ENCODE measurements around the gene ING2. TPM values are rescaled to one million over a fixed set of nuclear protein-coding genes. Genes with fewer than 3 reads are reported as not detected.

The ING2 gene
- total RNA-seq, 4 donors from 2014 or later: 15.4 to 16.9 TPM; not detected in 2

- 54 to 62% methylated on average over 6 of the region's 6 CpGs for WGBS, 2 donors (ENCODE audit: low coverage in 1 of 2)
These were observed 3.3 kb downstream of the ING2 start for GRCh38 chr4:183507925-183508696.

GRCh38 chr4:183508697-183509335 lies 4.0 kb downstream of the ING2 start:
- no peaks in the 10 kb centered on the region for H3K9me3 ChIP-seq
- peaks cover 5 to 23% (median 11%) of the 10 kb centered on the region in 4 donors for H3K4me1 ChIP-seq
- intact Hi-C loops (cut with DNase I; ENCODE audit: low total_unique reads): no loop called here
- in situ Hi-C loops (cut with MboI; ENCODE audit: low pct_ligation_motif_present in 1 of 4, low pct_unique_long_range_greater_than_20kb in 1 of 4, low sequenced_read_pairs in 3 of 4): loop anchor here in 1 of 4 donors (10.0 kb wide), 1 partner anchor 146 kb away; the partner anchor contains the start of genes RWDD4 and TRAPPC11
- DNase-seq: no peak
- no peak overlapping the region for H3K4me3 ChIP-seq
- no peak overlapping the region for H3K27ac ChIP-seq
- TF ChIP-seq CTCF (IDR thresholded peaks at IDR 0.05): no peak
- no peak for TF ChIP-seq POLR2AphosphoS5 (IDR thresholded peaks at IDR 0.05)
- no peak for TF ChIP-seq POLR2A (IDR thresholded peaks at IDR 0.05)
- TF ChIP-seq EP300 (IDR thresholded peaks at IDR 0.05; ENCODE audit: low read depth): no peak
- WGBS, 2 donors (ENCODE audit: low coverage in 1 of 2): 83 to 85% methylated on average over 5 to 6 of the region's 6 CpGs
- H3K27me3 ChIP-seq: no peaks in the 10 kb centered on the region
- peaks cover 0 to 19% (median 0%) of the 10 kb centered on the region in 4 donors for H3K36me3 ChIP-seq

More at GRCh38 chr4:183507925-183508696, 3.3 kb downstream of the ING2 start:
- intact Hi-C loops (cut with DNase I; ENCODE audit: low total_unique reads) (no loop called here), in situ Hi-C loops (cut with MboI; ENCODE audit: low pct_ligation_motif_present in 1 of 4, low pct_unique_long_range_greater_than_20kb in 1 of 4, low sequenced_read_pairs in 3 of 4) (loop anchor here in 1 of 4 donors (10.0 kb wide), 1 partner anchor 147 kb away; the partner anchor contains the start of genes RWDD4 and TRAPPC11)
- TF ChIP-seq POLR2AphosphoS5 (IDR thresholded peaks at IDR 0.05) (no peak), POLR2A (IDR thresholded peaks at IDR 0.05) (no peak), CTCF (IDR thresholded peaks at IDR 0.05) (no peak), EP300 (IDR thresholded peaks at IDR 0.05; ENCODE audit: low read depth) (no peak)
- peak overlapping the region in 2 of 4 donors; percentile 93 to 97 for H3K27ac ChIP-seq
- DNase-seq: no peak
- no peak overlapping the region for H3K4me3 ChIP-seq
- no peaks in the 10 kb centered on the region for H3K27me3 ChIP-seq
- peaks cover 0 to 19% (median 0%) of the 10 kb centered on the region in 4 donors for H3K36me3 ChIP-seq
- H3K9me3 ChIP-seq: no peaks in the 10 kb centered on the region
- peaks cover 11 to 28% (median 16%) of the 10 kb centered on the region in 4 donors for H3K4me1 ChIP-seq

GRCh38 chr4:183515411-183515810 lies 10.6 kb downstream of the ING2 start:
- no peaks in the 10 kb centered on the region for H3K9me3 ChIP-seq
- peaks cover 0 to 17% (median 0%) of the 10 kb centered on the region in 4 donors for H3K36me3 ChIP-seq
- TF ChIP-seq POLR2AphosphoS5 (IDR thresholded peaks at IDR 0.05) (no peak), POLR2A (IDR thresholded peaks at IDR 0.05) (no peak)
- DNase-seq: no peak
- WGBS, 2 donors (ENCODE audit: low coverage in 1 of 2): 88 to 89% methylated on average over 4 to 6 of the region's 6 CpGs
- no peaks in the 10 kb centered on the region for H3K27me3 ChIP-seq
- in situ Hi-C loops (cut with MboI; ENCODE audit: low pct_ligation_motif_present in 1 of 4, low pct_unique_long_range_greater_than_20kb in 1 of 4, low sequenced_read_pairs in 3 of 4) (no loop called here), intact Hi-C loops (cut with DNase I; ENCODE audit: low total_unique reads) (no loop called here)
- no peak overlapping the region for H3K4me3 ChIP-seq
- no peak overlapping the region for H3K27ac ChIP-seq
- no peaks in the 10 kb centered on the region for H3K4me1 ChIP-seq

- no peak overlapping the region for H3K27ac ChIP-seq
- DNase-seq: no peak
- TF ChIP-seq POLR2A (IDR thresholded peaks at IDR 0.05): no peak
- no peak for TF ChIP-seq POLR2AphosphoS5 (IDR thresholded peaks at IDR 0.05)
- TF ChIP-seq EP300 (IDR thresholded peaks at IDR 0.05; ENCODE audit: low read depth): no peak
- TF ChIP-seq CTCF (IDR thresholded peaks at IDR 0.05): no peak
- H3K4me1 ChIP-seq: no peaks in the 10 kb centered on the region
- intact Hi-C loops (cut with DNase I; ENCODE audit: low total_unique reads) (no loop called here), in situ Hi-C loops (cut with MboI; ENCODE audit: low pct_ligation_motif_present in 1 of 4, low pct_unique_long_range_greater_than_20kb in 1 of 4, low sequenced_read_pairs in 3 of 4) (no loop called here)
- H3K36me3 ChIP-seq: no peaks in the 10 kb centered on the region
- H3K4me3 ChIP-seq: no peak overlapping the region
- WGBS, 2 donors (ENCODE audit: low coverage in 1 of 2): 86 to 100% methylated on average over 2 of the region's 2 CpGs
- no peaks in the 10 kb centered on the region for H3K27me3 ChIP-seq
- no peaks in the 10 kb centered on the region for H3K9me3 ChIP-seq
These were observed 12.3 kb downstream of the ING2 start for GRCh38 chr4:183517194-183517593.

All from transverse colon (tissue), 4 donors.